HCT116 (cell line): ENCODE measurements around the gene MYL5. TPM values are rescaled to one million over a fixed set of nuclear protein-coding genes. Genes with fewer than 3 reads are reported as not detected.

Experiments used
- ATAC-seq: fragments of 200-7000 bp; cut with Tn5 transposase; 2 replicates; pipeline ENCODE4 v1.9.1; 2020; ENCODE audit warnings: mild to moderate bottlenecking, moderate library complexity
- BruUV-seq: library from RNA; stranded (reverse); fragments of 400-500 nt; replicated peaks from 2 replicates; lab custom pipeline; 2021; lab: Mats Ljungman, UMichigan
- CTCF ChIA-PET: fragments of 300-600 bp; sonication (Branson Sonifier 250); formaldehyde crosslinking; loops from one replicate; lab custom pipeline; 2021; ENCODE audit warnings: antibody characterized with exemption; lab: Charles Lee
- POLR2A ChIA-PET: fragments of 300-600, 350-600 bp; sonication (Branson Sonifier 250); formaldehyde crosslinking; loops from one replicate; lab custom pipeline; 2021; ENCODE audit warnings: antibody characterized with exemption; lab: Charles Lee
- RAD21 ChIA-PET, 2 experiments: fragments of 300-600 bp; sonication (Branson Sonifier 250); formaldehyde crosslinking; loops; one replicate each; lab custom pipeline; 2023; ENCODE audit warnings: low total read pairs in 2 of 2; ENCODE audit not compliant: uncharacterized antibody in 2 of 2, unreplicated experiment in 2 of 2, low non-redundant PET in 1 of 2; lab: Charles Lee
- DNase-seq: peaks from one replicate; pipeline ENCODE4 v3.0.0-alpha.2; 2010; ENCODE audit warnings: low read depth, low spot score
- H2AFZ ChIP-seq: fragments of 200-600 bp; shearing (Covaris generic), sonication (generic); 2 replicates; pipeline ENCODE4 v1.6.1; 2017; ENCODE audit warnings: low read depth, mixed run types, mixed read lengths, antibody characterized with exemption, low read length; ENCODE audit not compliant: poor library complexity, severe bottlenecking
- H3K27ac ChIP-seq: 2 replicates; pipeline ENCODE4 v1.5.1; 2012; ENCODE audit warnings: low read depth, low read length
- H3K27me3 ChIP-seq: fragments of 200-600 bp; sonication (generic); 2 replicates; pipeline ENCODE4 v1.6.1; 2016; ENCODE audit warnings: mixed run types, low read length, mixed read lengths; ENCODE audit not compliant: insufficient read depth
- H3K36me3 ChIP-seq, 2 experiments: fragments of 200-500 bp in 1 of 2; fragments of 200-600 bp in 1 of 2; sonication (Bioruptor generic) in 1 of 2; sonication (generic) in 1 of 2; 2 replicates each; pipeline versions ENCODE4 v1.5.1 to v1.6.1; 2014 to 2016; ENCODE audit warnings: low read length in 2 of 2, inconsistent platforms in 1 of 2, mixed read lengths in 1 of 2, mixed run types in 1 of 2; ENCODE audit not compliant: insufficient read depth in 2 of 2, control insufficient read depth in 1 of 2
- H3K4me1 ChIP-seq, 2 experiments: fragments of 200-600 bp in 1 of 2; sonication (generic) in 1 of 2; 2 replicates each; pipeline versions ENCODE4 v1.5.1 to v1.6.1; 2012 to 2017; ENCODE audit warnings: low read length in 2 of 2, inconsistent platforms in 1 of 2, mild to moderate bottlenecking in 1 of 2, mixed read lengths in 1 of 2, mixed run types in 1 of 2, moderate library complexity in 1 of 2; ENCODE audit not compliant: insufficient read depth in 2 of 2, control insufficient read depth in 1 of 2
- H3K4me2 ChIP-seq: fragments of 200-600 bp; sonication (generic); 2 replicates; pipeline ENCODE4 v1.6.1; 2017; ENCODE audit warnings: mixed run types, low read length, mixed read lengths
- H3K4me3 ChIP-seq, 2 experiments: fragments of 200-600 bp in 1 of 2; sonication (generic) in 1 of 2; replicated peaks in 1 of 2; 2 replicates each; pipeline ENCODE4 v1.5.1; 2011 to 2016; ENCODE audit warnings: low read length in 2 of 2, control low read depth in 1 of 2, low read depth in 1 of 2, mild to moderate bottlenecking in 1 of 2, mixed read lengths in 1 of 2, mixed run types in 1 of 2
- H3K79me2 ChIP-seq: fragments of 200-600 bp; sonication (generic); 2 replicates; pipeline ENCODE4 v1.6.1; 2017; ENCODE audit warnings: mild to moderate bottlenecking, mixed run types, low read length, moderate library complexity, mixed read lengths; ENCODE audit not compliant: insufficient read depth
- H3K9ac ChIP-seq: fragments of 200-600 bp; sonication (generic); 2 replicates; pipeline ENCODE4 v1.6.1; 2016; ENCODE audit warnings: low read length, mixed read lengths
- H3K9me2 ChIP-seq: fragments of 200-600 bp; sonication (generic), shearing (Covaris generic); 2 replicates; pipeline ENCODE4 v1.6.1; 2017; ENCODE audit warnings: mixed run types, mild to moderate bottlenecking, moderate library complexity; ENCODE audit not compliant: insufficient read depth
- H3K9me3 ChIP-seq, 2 experiments: fragments of 200-500 bp in 1 of 2; fragments of 200-600 bp in 1 of 2; sonication (Bioruptor generic) in 1 of 2; sonication (generic) in 1 of 2; 2 replicates each; pipeline ENCODE4 v1.6.1; 2014 to 2017; ENCODE audit warnings: low read length in 2 of 2, mixed read lengths in 2 of 2, inconsistent platforms in 1 of 2, low read depth in 1 of 2, mild to moderate bottlenecking in 1 of 2, mixed run types in 1 of 2, moderate library complexity in 1 of 2; ENCODE audit not compliant: control insufficient read depth in 1 of 2, insufficient read depth in 1 of 2
- H4K20me1 ChIP-seq: fragments of 200-600 bp; sonication (generic), shearing (Covaris generic); 2 replicates; pipeline ENCODE4 v1.6.1; 2017; ENCODE audit warnings: mixed run types, mild to moderate bottlenecking, moderate library complexity; ENCODE audit not compliant: insufficient read depth
- CBX3 ChIP-seq: IDR thresholded peaks from 2 replicates; pipeline ENCODE4 v1.6.1; 2012; ENCODE audit warnings: low read depth
- EGR1 ChIP-seq: IDR thresholded peaks from 2 replicates; pipeline ENCODE4 v1.6.1; 2012; ENCODE audit warnings: low read depth
- ELF1 ChIP-seq: IDR thresholded peaks from 2 replicates; pipeline ENCODE4 v1.6.1; 2012; ENCODE audit warnings: low read depth, borderline replicate concordance
- FOSL1 ChIP-seq: IDR thresholded peaks from 2 replicates; pipeline ENCODE4 v1.6.1; 2012; ENCODE audit warnings: low read depth
- JUND ChIP-seq: IDR thresholded peaks from 2 replicates; pipeline ENCODE4 v1.6.1; 2012
- POLR2A ChIP-seq: IDR thresholded peaks from 2 replicates; pipeline ENCODE4 v1.7.0; 2011; ENCODE audit warnings: borderline replicate concordance; ENCODE audit not compliant: insufficient read depth, insufficient read length; ENCODE audit errors: extremely low read depth
- SIN3A ChIP-seq: IDR thresholded peaks from 2 replicates; pipeline ENCODE4 v1.6.1; 2012; ENCODE audit warnings: low read depth
- SRF ChIP-seq: IDR thresholded peaks from 2 replicates; pipeline ENCODE4 v1.6.1; 2012; ENCODE audit warnings: low read depth
- TCF7L2 ChIP-seq: IDR thresholded peaks from 2 replicates; pipeline ENCODE4 v1.7.0; 2011; ENCODE audit warnings: borderline replicate concordance, inconsistent platforms; ENCODE audit not compliant: insufficient read depth, insufficient read length; ENCODE audit errors: extremely low read depth
- YY1 ChIP-seq: IDR thresholded peaks from 2 replicates; pipeline ENCODE4 v1.6.1; 2011; ENCODE audit warnings: low read length, low read depth, moderate library complexity, mild to moderate bottlenecking; ENCODE audit not compliant: insufficient replicate concordance; ENCODE audit errors: extremely low read depth
- ZNF274 ChIP-seq: fragments of 200-500 bp; sonication (Bioruptor generic); IDR thresholded peaks from 2 replicates; pipeline ENCODE4 v1.6.1; 2014; ENCODE audit warnings: mild to moderate bottlenecking, low read depth, low read length, inconsistent platforms
- intact Hi-C: fragments of 100-400 bp; cut with micrococcal nuclease; formaldehyde crosslinking; loops from 2 replicates; pipeline ENCODE4 v1.10.0; 2022
- total RNA-seq: library from RNA; stranded (reverse); gene quantifications from one replicate; pipeline ENCODE4 v1.2.1, GENCODE V29; 2021; ENCODE audit not compliant: unreplicated experiment
- TF ChIP-seq, protein P1 (sequence below): IDR thresholded peaks from 2 replicates; pipeline ENCODE4 v1.6.1; 2012
- TF ChIP-seq, protein P2 (sequence below): IDR thresholded peaks from 2 replicates; pipeline ENCODE4 v1.6.1; 2012
- TF ChIP-seq, protein P3 (sequence below): IDR thresholded peaks from 2 replicates; pipeline ENCODE4 v1.6.1; 2012; ENCODE audit warnings: low read depth
- TF ChIP-seq, protein P4 (sequence below), 3 experiments: fragments of 200-600 bp in 1 of 3; sonication (generic) in 1 of 3; IDR thresholded peaks in 2 of 3; conservative IDR thresholded peaks in 1 of 3; 2 replicates each; pipeline ENCODE4 v1.5.1; 2012 to 2017; ENCODE audit warnings: low read depth in 2 of 3, low read length in 2 of 3, antibody characterized with exemption in 1 of 3, borderline replicate concordance in 1 of 3, control low read depth in 1 of 3, mild to moderate bottlenecking in 1 of 3, mixed read lengths in 1 of 3, mixed run types in 1 of 3, moderate library complexity in 1 of 3; ENCODE audit not compliant: insufficient read depth in 1 of 3

MYL5 gene
- total RNA-seq, 1 experiment from 2014 or later, result 14.0 TPM

DNA sequence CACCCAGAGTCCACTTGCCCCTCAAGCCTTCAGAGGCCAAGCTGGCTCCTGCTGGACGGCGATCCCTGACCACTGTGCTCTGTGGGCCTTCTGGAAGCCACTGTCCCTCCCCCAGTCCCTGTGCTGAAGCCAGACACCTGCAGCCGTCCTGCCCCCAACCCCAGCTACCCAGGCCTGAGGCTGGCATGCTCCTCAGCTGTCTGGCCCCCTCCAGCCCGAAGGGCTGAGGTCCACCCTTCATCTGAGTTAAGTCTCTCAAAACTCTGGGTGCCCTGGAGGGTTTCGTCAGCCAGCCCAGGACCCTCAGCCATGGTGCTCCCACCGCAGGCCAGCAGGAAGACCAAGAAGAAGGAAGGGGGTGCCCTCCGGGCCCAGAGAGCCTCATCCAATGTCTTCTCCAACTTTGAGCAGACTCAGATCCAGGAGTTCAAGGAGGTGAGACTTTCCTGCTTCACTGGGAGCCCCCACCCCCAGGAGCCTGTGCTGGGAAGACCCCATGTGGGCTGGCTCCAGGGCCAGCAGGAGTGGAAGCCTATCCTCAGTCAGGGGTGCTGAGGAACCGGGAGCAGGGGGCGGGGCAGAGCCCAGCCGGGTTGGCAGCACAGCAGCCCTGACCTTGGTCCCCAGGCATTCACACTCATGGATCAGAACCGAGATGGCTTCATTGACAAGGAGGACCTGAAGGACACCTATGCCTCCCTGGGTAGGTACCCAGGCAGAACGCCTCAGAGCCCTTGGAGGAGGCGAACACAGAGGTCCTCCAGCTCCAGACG lies 4.2 kb downstream of the MYL5 start:
- Histone ChIP-seq H3K36me3 (no peaks in the 10 kb centered on the region), H3K4me2 (peak overlapping the region; percentile 60), H3K4me3 (peak overlapping the region in 1 of 2 experiments; percentile 17; a peak in 1 of 4 replicates), H4K20me1 (no peaks in the 10 kb centered on the region), H3K9me2 (no peaks in the 10 kb centered on the region), H3K27me3 (no peaks in the 10 kb centered on the region), H3K9me3 (no peaks in the 10 kb centered on the region), H3K9ac (peak overlapping the region; percentile 41), H3K79me2 (peaks cover 10% of the 10 kb centered on the region)
- no peak for ATAC-seq
- intact Hi-C loops, result loop anchor here (10.0 kb wide), 1 partner anchor 204 kb away; no protein-coding TSS in a partner anchor
- BruUV-seq, result no TSS peak
- no peak for DNase-seq
- RAD21 ChIA-PET, result no interaction called here
- TF ChIP-seq ZNF274 (no peak), FOSL1 (no peak), TCF7L2 (no peak), SRF (no peak), YY1 (no peak), CBX3 (no peak), ELF1 (no peak), POLR2A (no peak), SIN3A (no peak), EGR1 (no peak), JUND (no peak)
- TF ChIP-seq, protein P1, sequence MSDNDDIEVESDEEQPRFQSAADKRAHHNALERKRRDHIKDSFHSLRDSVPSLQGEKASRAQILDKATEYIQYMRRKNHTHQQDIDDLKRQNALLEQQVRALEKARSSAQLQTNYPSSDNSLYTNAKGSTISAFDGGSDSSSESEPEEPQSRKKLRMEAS, result no peak
- TF ChIP-seq, protein P2, sequence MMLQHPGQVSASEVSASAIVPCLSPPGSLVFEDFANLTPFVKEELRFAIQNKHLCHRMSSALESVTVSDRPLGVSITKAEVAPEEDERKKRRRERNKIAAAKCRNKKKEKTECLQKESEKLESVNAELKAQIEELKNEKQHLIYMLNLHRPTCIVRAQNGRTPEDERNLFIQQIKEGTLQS, result no peak
- TF ChIP-seq, protein P3, sequence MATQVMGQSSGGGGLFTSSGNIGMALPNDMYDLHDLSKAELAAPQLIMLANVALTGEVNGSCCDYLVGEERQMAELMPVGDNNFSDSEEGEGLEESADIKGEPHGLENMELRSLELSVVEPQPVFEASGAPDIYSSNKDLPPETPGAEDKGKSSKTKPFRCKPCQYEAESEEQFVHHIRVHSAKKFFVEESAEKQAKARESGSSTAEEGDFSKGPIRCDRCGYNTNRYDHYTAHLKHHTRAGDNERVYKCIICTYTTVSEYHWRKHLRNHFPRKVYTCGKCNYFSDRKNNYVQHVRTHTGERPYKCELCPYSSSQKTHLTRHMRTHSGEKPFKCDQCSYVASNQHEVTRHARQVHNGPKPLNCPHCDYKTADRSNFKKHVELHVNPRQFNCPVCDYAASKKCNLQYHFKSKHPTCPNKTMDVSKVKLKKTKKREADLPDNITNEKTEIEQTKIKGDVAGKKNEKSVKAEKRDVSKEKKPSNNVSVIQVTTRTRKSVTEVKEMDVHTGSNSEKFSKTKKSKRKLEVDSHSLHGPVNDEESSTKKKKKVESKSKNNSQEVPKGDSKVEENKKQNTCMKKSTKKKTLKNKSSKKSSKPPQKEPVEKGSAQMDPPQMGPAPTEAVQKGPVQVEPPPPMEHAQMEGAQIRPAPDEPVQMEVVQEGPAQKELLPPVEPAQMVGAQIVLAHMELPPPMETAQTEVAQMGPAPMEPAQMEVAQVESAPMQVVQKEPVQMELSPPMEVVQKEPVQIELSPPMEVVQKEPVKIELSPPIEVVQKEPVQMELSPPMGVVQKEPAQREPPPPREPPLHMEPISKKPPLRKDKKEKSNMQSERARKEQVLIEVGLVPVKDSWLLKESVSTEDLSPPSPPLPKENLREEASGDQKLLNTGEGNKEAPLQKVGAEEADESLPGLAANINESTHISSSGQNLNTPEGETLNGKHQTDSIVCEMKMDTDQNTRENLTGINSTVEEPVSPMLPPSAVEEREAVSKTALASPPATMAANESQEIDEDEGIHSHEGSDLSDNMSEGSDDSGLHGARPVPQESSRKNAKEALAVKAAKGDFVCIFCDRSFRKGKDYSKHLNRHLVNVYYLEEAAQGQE, result no peak
- TF ChIP-seq, protein P4, sequence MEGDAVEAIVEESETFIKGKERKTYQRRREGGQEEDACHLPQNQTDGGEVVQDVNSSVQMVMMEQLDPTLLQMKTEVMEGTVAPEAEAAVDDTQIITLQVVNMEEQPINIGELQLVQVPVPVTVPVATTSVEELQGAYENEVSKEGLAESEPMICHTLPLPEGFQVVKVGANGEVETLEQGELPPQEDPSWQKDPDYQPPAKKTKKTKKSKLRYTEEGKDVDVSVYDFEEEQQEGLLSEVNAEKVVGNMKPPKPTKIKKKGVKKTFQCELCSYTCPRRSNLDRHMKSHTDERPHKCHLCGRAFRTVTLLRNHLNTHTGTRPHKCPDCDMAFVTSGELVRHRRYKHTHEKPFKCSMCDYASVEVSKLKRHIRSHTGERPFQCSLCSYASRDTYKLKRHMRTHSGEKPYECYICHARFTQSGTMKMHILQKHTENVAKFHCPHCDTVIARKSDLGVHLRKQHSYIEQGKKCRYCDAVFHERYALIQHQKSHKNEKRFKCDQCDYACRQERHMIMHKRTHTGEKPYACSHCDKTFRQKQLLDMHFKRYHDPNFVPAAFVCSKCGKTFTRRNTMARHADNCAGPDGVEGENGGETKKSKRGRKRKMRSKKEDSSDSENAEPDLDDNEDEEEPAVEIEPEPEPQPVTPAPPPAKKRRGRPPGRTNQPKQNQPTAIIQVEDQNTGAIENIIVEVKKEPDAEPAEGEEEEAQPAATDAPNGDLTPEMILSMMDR (IDR thresholded peaks at IDR 0.05 in 2 of 3, conservative IDR thresholded peaks at IDR 0.05 in 1 of 3; ENCODE audit: borderline replicate concordance in 1 of 3, insufficient read depth in 1 of 3, low read depth in 2 of 3, low read length in 2 of 3), result no peak
- TF ChIP-seq, all 23 proteins: peak for 0
- Histone ChIP-seq H3K4me1 (peaks cover 23 to 52% of the 10 kb centered on the region in 2 experiments), H3K27ac (peak overlapping the region; percentile 14; the same call in 1 of the 2 replicates), H2AFZ (no peak overlapping the region)
- ChIA-PET POLR2A (no interaction called here), CTCF (interaction anchor here (1.0 kb wide), 1 partner anchor 9 kb away, joined by 5 read pairs; no protein-coding TSS in a partner anchor)
